Spleen (tissue), 11 donors: Measurements from ENCODE around the gene RGS19. TPM values are rescaled to one million over a fixed set of nuclear protein-coding genes. Genes with fewer than 3 reads are reported as not detected.

ENCODE experiments used
- DNase-seq: peaks from one replicate; pipeline ENCODE4 v3.0.0-alpha.2; 2020
- H3K27ac ChIP-seq, 8 donors: fragments of 200-600 bp; sonication (generic) in 7 of 8; 1 replicate in 4 of 8; 2 replicates in 4 of 8; pipeline versions ENCODE4 v1.5.0 to v1.8.0; 2016 to 2021; ENCODE audit warnings: inconsistent platforms in 4 of 8, mild to moderate bottlenecking in 4 of 8, moderate library complexity in 1 of 8
- H3K27me3 ChIP-seq, 7 donors: fragments of 200-600 bp; sonication (generic) in 6 of 7; replicated peaks in 1 of 7; 1 replicate in 4 of 7; 2 replicates in 3 of 7; pipeline versions ENCODE4 v1.5.0 to v1.8.0; 2016 to 2021; ENCODE audit warnings: inconsistent platforms in 3 of 7, mild to moderate bottlenecking in 1 of 7
- H3K36me3 ChIP-seq, 6 donors: fragments of 200-600 bp; sonication (generic) in 5 of 6; 1 replicate in 4 of 6; 2 replicates in 2 of 6; pipeline versions ENCODE4 v1.5.0 to v1.8.0; 2016 to 2021; ENCODE audit warnings: inconsistent platforms in 2 of 6
- H3K4me1 ChIP-seq, 6 donors: fragments of 200-600 bp; sonication (generic) in 5 of 6; 1 replicate in 3 of 6; 2 replicates in 3 of 6; pipeline versions ENCODE4 v1.5.0 to v1.8.0; 2016 to 2021; ENCODE audit warnings: inconsistent platforms in 3 of 6
- H3K4me3 ChIP-seq, 8 donors: fragments of 200-600 bp; sonication (generic) in 7 of 8; 1 replicate in 4 of 8; 2 replicates in 4 of 8; pipeline versions ENCODE4 v1.5.0 to v1.8.0; 2016 to 2021; ENCODE audit warnings: inconsistent platforms in 4 of 8, mild to moderate bottlenecking in 4 of 8, moderate library complexity in 2 of 8
- H3K9me3 ChIP-seq, 8 donors: fragments of 200-600 bp; sonication (generic) in 7 of 8; 1 replicate in 4 of 8; 2 replicates in 4 of 8; pipeline versions ENCODE4 v1.5.0 to v1.8.0; 2016 to 2021; ENCODE audit warnings: inconsistent platforms in 4 of 8
- CTCF ChIP-seq, 11 experiments: fragments of 200-600 bp in 7 of 11; fragments of 450-650 bp in 4 of 11; sonication (generic) in 4 of 11; IDR thresholded peaks in 8 of 11; conservative IDR thresholded peaks in 3 of 11; 1 replicate in 7 of 11; 2 replicates in 4 of 11; pipeline versions ENCODE4 v1.4.0 to v1.8.0; 2016 to 2021; ENCODE audit warnings: antibody characterized with exemption in 11 of 11, inconsistent platforms in 4 of 11, mild to moderate bottlenecking in 1 of 11
- POLR2A ChIP-seq, 3 donors: fragments of 450-650 bp; IDR thresholded peaks; one replicate each; pipeline ENCODE4 v1.5.1; 2017; ENCODE audit warnings: antibody characterized with exemption in 3 of 3, mild to moderate bottlenecking in 1 of 3
- POLR2AphosphoS5 ChIP-seq, 3 donors: sonication (generic); formaldehyde crosslinking; IDR thresholded peaks; one replicate each; pipeline ENCODE4 v1.5.1; 2017; ENCODE audit warnings: antibody characterized with exemption in 3 of 3
- WGBS, 5 donors: extraction: QIAGEN DNeasy Blood & Tissue Kit in 3 of 5; methylation state at CpG; one replicate each; pipeline versions ENCODE4 v1.1.5 to v1.1.7; 2013 to 2018; 5-methylcytosine and 5-hydroxymethylcytosine counted together
- intact Hi-C: fragments of 100-400 bp; cut with DNase I; formaldehyde crosslinking; loops from one replicate; pipeline ENCODE4 v1.15.0; 2023; ENCODE audit warnings: low total_unique reads
- polyA plus RNA-seq, 3 donors: library from polyadenylated mRNA; stranded (reverse); fragments of 200-250 nt; gene quantifications; one replicate each; pipeline ENCODE4 v1.2.1, GENCODE V29; 2013
- total RNA-seq, 7 donors: library from RNA; depleted of rRNA in 3 of 7; stranded (reverse); fragments of >200 nt in 3 of 7; fragmentation: NEBNext Ultra II Directional in 4 of 7; extraction: Animal tissue kit (Norgen Biotek cat#: 25700) in 4 of 7; gene quantifications; one replicate each; pipeline versions ENCODE4 v1.1.0 to v1.2.1, GENCODE V29; 2016 to 2021
- donor health status: healthy with polysubstance abuse.
- donor health status: DM: no; HTN: no; CAD: no; lungs with moderate emphysema.
- donor health status: DM: no; HTN: no; CAD: no.
- donor health status: Bipolar disorder and iron deficiency.
- donor health status: healthy.
- donor health status: DM: no; HTN: no; CAD: no.
- donor health status: DM: yes; HTN: yes; CAD: no.

The RGS19 gene
- total and polyA plus RNA-seq, 10 donors = 80.4 to 186 (median 102) TPM

- 45 to 58% (median 55%) methylated on average over 23 to 39 of the region's 39 CpGs for WGBS, 5 donors
- H3K36me3 ChIP-seq = no peaks in the 10 kb centered on the region
- peak overlapping the region in 6 of 8 donors; percentile 8 to 57 (median 25) for H3K4me3 ChIP-seq
- peaks cover 12 to 70% (median 60%) of the 10 kb centered on the region in 6 donors for H3K4me1 ChIP-seq
- DNase-seq = peak; percentile 83
- peaks cover 0 to 53% (median 0%) of the 10 kb centered on the region in 7 donors for H3K27me3 ChIP-seq
- TF ChIP-seq POLR2A (IDR thresholded peaks at IDR 0.05) = no peak
- TF ChIP-seq POLR2AphosphoS5 (IDR thresholded peaks at IDR 0.05) = peak in 2 of 3 donors; percentile 50 to 51
- intact Hi-C loops = no loop called here
- H3K9me3 ChIP-seq = no peaks in the 10 kb centered on the region
- peak overlapping the region; percentile 67 to 91 (median 85) for H3K27ac ChIP-seq
Observed at GRCh38 chr20:64056889-64057627, 22.3 kb downstream of the RGS19 start.

DNA sequence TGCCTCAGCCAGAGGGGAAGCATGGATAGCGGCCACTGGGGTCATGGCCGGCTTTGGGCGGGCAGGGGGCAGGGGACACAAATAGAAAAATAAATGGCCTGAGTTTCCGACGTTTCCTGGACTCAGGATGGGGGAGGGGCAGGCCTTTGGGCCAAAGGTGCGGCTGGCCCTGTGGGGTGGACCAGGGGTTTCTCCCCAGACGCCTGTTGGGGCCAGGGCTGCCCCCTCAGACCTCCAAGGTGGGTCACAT, 22.8 kb downstream of the RGS19 start:
- Histone ChIP-seq H3K4me3 (peak overlapping the region in 1 of 8 donors; percentile 57), H3K36me3 (no peaks in the 10 kb centered on the region), H3K27me3 (peaks cover 0 to 58% (median 0%) of the 10 kb centered on the region in 7 donors), H3K27ac (peak overlapping the region; percentile 67 to 91 (median 85)), H3K4me1 (peaks cover 12 to 73% (median 64%) of the 10 kb centered on the region in 6 donors), H3K9me3 (no peaks in the 10 kb centered on the region)
- no peak for DNase-seq
- intact Hi-C loops = no loop called here
- no peak for TF ChIP-seq POLR2A (IDR thresholded peaks at IDR 0.05)
- peak in 2 of 3 donors; percentile 3 to 13 for TF ChIP-seq POLR2AphosphoS5 (IDR thresholded peaks at IDR 0.05)
- TF ChIP-seq CTCF (IDR thresholded peaks at IDR 0.05 in 8 of 11, conservative IDR thresholded peaks at IDR 0.05 in 3 of 11) = no peak
- WGBS, 5 donors = 31 to 48% (median 37%) methylated on average over 6 to 7 of the region's 7 CpGs

GRCh38 chr20:64055893-64056638, 23.3 kb downstream of the RGS19 start:
- DNase-seq = peak; percentile 88
- no peaks in the 10 kb centered on the region for H3K9me3 ChIP-seq
- peak overlapping the region in 1 of 8 donors; percentile 57 for H3K4me3 ChIP-seq
- peak overlapping the region; percentile 70 to 91 (median 85) for H3K27ac ChIP-seq
- no peak for TF ChIP-seq POLR2A (IDR thresholded peaks at IDR 0.05)
- peak in 5 of 11 experiments; percentile 10 to 35 (median 30) for TF ChIP-seq CTCF (IDR thresholded peaks at IDR 0.05 in 8 of 11, conservative IDR thresholded peaks at IDR 0.05 in 3 of 11)
- peak; percentile 46 to 86 (median 79) for TF ChIP-seq POLR2AphosphoS5 (IDR thresholded peaks at IDR 0.05)
- 33 to 57% (median 46%) methylated on average over 8 to 22 of the region's 22 CpGs for WGBS, 5 donors
- no peaks in the 10 kb centered on the region for H3K36me3 ChIP-seq
- intact Hi-C loops = no loop called here
- peaks cover 12 to 78% (median 68%) of the 10 kb centered on the region in 6 donors for H3K4me1 ChIP-seq
- peaks cover 0 to 63% (median under 1%) of the 10 kb centered on the region in 7 donors for H3K27me3 ChIP-seq

DNA sequence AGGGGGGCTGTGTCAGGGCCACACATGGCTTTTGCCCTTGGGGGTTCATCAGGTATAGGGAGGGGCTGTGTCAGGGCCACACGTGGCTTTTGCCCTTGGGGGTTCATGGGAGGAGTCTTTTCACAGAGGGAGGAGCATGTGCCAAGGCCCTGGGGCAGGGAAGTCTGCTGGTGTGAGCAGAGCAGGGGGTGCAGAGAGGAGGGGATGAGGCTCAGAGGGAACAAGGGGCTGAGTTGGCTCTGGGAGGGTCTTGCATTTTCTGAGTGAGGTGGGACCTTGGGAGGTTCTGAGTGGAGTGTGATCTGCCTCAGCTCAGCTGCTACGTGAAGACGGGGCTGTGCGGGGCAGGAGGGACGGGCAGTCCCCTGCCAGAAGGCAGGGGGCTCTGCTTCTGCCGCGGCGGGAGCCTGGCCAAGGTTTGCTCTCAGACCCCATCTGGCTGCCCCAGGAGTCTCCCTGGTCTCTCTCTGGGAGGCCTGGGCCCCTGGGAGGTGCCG, 23.9 kb downstream of the RGS19 start:
- no peak for DNase-seq
- no peaks in the 10 kb centered on the region for H3K9me3 ChIP-seq
- intact Hi-C loops = no loop called here
- H3K27ac ChIP-seq = peak overlapping the region; percentile 63 to 91 (median 85)
- H3K4me3 ChIP-seq = peak overlapping the region in 1 of 8 donors; percentile 57
- 50 to 75% (median 64%) methylated on average over 8 to 9 of the region's 9 CpGs for WGBS, 5 donors
- H3K4me1 ChIP-seq = peaks cover 12 to 84% (median 74%) of the 10 kb centered on the region in 6 donors
- H3K36me3 ChIP-seq = no peaks in the 10 kb centered on the region
- peaks cover 0 to 69% (median 6%) of the 10 kb centered on the region in 7 donors for H3K27me3 ChIP-seq
- no peak for TF ChIP-seq POLR2AphosphoS5 (IDR thresholded peaks at IDR 0.05)
- no peak for TF ChIP-seq CTCF (IDR thresholded peaks at IDR 0.05 in 8 of 11, conservative IDR thresholded peaks at IDR 0.05 in 3 of 11)
